ENCODE results near the gene FBXL20.
"Not testable (repeated sequence)": the region's sequence is repeated elsewhere in the genome, so short reads cannot be mapped to it uniquely, and the experiment has no call there.

FBXL20 gene

DNA sequence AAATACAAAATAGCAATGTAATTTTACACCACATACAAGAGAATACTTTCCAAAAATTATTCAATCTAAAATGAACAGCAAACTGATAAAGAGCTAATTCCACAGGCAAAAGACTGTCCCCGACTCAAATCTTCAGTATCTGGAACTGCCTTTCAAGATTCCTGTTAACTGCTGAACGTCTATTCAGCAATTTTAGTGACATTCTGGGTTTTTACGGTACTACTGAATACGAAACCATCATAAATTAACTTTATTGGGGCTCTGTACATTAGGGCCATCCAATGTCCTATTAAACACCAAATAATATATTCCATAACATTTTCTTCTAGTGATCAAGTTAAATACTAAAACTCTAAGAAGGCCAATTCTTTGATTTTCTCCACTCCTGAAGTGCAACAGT, 1.6 kb downstream of the FBXL20 start:
- no peak for DNase-seq
- in situ Hi-C loops (cut with HindIII; ENCODE audit: low pct_ligation_motif_present, low pct_unique_long_range_greater_than_20kb, low sequenced_read_pairs) = no loop called here

DNA sequence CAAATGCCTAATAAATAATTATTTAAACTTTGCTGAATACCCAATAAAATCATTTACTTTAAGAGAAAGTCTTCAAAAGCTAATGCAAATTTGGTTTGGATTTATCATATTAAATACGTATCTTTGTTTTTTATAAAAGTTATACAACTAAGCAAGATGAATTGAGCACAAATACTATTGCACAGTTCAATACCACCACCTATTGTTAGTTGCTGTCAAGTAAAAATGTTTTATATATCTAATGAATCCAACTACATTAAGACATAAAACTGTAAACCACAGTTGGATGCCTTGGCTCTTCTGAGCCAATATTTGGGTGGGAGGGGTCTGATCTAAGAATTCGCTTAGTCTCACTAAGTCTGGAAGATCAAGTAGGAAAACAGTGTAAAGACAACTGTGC, 7.7 kb downstream of the FBXL20 start:
- in situ Hi-C loops (cut with HindIII; ENCODE audit: low pct_ligation_motif_present, low pct_unique_long_range_greater_than_20kb, low sequenced_read_pairs) = no loop called here
- DNase-seq = no peak

DNA sequence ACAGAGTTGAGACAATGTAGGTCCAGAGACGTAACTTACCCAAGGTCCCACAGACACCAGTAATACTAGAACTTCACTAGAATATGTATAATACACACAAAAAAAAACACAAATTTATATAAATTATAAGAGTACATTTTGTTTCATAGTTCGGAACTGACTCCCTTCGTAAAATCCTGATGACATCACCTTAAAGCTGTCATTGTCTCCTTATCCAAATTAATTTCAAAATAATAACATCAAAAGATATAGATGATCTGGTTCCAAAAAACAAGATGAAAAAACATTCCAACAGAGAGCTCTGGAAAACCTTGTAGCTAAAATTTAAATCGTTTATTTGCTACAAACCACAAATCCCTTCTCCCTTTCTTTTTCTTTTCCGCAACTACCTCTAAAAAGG, 10.0 kb downstream of the FBXL20 start:
- in situ Hi-C loops (cut with HindIII; ENCODE audit: low pct_ligation_motif_present, low pct_unique_long_range_greater_than_20kb, low sequenced_read_pairs) = no loop called here
- DNase-seq = no peak

DNA sequence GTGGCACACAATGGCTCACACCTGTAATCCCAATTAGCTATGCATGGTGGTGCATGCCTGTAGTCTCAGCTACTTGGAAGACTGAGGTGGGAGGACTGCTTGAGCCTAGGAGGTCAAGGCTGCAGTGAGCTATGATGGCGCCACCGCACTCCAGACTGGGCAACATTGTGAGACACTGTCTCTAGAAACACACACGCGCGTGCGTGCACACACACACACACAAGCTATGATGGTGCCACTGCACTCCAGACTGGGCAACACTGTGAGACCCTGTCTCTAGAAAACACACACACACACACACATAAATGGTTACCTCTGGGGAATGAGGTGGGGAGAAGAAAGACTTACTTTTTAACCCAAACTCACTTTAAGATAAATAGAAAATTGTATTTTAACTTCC, 16.4 kb downstream of the FBXL20 start:
- in situ Hi-C loops (cut with HindIII; ENCODE audit: low pct_ligation_motif_present, low pct_unique_long_range_greater_than_20kb, low sequenced_read_pairs) = no loop called here
- no peak for DNase-seq

DNA sequence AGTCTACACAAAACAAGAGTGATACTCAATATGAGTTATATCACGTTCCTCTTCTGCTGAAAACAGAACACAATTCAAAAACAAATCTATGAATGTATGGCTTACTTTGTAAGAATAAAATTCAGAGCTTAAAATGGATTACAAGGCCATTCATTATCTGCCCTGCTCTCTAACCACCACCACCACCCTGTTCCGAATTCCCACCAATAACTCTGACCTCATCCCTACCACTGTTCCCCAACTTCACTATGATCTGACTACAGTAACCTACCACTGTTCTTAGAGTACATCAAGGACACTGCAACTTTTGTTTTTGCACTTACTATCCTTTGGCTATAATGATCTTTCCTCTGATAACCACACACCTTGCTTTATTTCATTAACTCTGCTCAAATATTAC, 21.3 kb downstream of the FBXL20 start:
- in situ Hi-C loops (cut with HindIII; ENCODE audit: low pct_ligation_motif_present, low pct_unique_long_range_greater_than_20kb, low sequenced_read_pairs) = no loop called here
- no peak for DNase-seq

DNA sequence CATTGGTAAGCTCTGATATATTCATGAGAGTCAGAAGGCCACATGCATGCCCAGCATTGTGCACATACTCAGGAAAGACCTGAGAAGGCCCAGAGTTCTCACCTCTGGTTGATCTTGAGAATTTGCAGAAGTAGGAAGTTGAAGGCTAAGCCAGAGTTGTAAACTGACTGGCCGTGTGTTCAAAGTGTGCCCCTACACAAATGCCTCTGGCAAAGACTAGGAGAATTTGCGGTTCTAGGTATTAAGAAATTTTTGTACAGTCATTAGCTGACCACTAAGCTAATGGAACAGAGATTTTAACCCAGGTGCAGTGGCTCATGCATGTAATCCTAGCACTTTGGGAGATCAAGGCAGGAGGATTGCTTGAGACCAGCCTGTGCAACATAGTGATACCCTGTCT, 25.0 kb downstream of the FBXL20 start:
- no peak for DNase-seq
- in situ Hi-C loops (cut with HindIII; ENCODE audit: low pct_ligation_motif_present, low pct_unique_long_range_greater_than_20kb, low sequenced_read_pairs) = no loop called here

GRCh38 chr17:39367805-39368204, 33.6 kb downstream of the FBXL20 start:
- DNase-seq; in situ Hi-C loops (cut with HindIII; ENCODE audit: low pct_ligation_motif_present, low pct_unique_long_range_greater_than_20kb, low sequenced_read_pairs): not testable (repeated sequence)

GRCh38 chr17:39365872-39366271, 35.6 kb downstream of the FBXL20 start:
- no peak for DNase-seq
- in situ Hi-C loops (cut with HindIII; ENCODE audit: low pct_ligation_motif_present, low pct_unique_long_range_greater_than_20kb, low sequenced_read_pairs) = no loop called here

- DNase-seq = no peak
- in situ Hi-C loops (cut with HindIII; ENCODE audit: low pct_ligation_motif_present, low pct_unique_long_range_greater_than_20kb, low sequenced_read_pairs) = no loop called here
These were observed 36.2 kb downstream of the FBXL20 start for GRCh38 chr17:39365242-39365641.

DNA sequence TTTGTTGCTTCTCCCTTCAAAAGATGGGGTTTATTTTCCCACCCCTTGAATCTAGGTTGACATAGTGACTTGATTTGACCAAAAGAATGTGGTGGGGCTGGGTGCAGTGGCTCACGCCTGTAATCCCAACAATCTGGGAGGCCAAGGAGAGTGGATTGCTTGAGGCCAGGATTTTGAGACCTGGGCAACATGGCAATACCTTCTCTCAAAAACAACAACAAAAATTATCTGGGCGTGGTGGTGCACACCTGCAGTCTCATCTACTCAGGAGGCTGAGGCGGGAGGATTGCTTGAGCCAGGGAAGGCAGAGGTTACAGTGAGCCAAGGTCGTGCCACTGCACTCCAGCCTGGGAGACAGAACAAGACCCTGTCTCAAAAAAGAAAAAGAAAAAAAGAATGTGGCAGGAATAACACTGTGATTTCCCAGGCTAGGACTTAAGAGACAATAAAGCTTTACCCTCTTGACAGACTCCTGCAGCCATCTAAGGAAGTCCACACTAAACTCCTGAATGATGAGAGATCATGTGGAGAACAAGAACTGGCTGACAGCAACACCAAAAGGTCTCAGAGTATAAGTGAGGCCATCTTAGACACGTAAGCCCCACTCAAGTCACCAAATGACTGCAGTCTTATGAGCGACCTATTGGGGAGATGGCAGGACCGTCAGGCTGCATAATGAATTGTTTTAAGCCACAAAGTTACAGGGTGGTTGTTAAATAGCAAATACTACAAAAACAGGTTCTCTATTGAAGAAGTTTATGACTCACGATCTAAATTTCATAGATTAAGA, 37.0 kb downstream of the FBXL20 start:
- DNase-seq = no peak
- in situ Hi-C loops (cut with HindIII; ENCODE audit: low pct_ligation_motif_present, low pct_unique_long_range_greater_than_20kb, low sequenced_read_pairs) = no loop called here

DNA sequence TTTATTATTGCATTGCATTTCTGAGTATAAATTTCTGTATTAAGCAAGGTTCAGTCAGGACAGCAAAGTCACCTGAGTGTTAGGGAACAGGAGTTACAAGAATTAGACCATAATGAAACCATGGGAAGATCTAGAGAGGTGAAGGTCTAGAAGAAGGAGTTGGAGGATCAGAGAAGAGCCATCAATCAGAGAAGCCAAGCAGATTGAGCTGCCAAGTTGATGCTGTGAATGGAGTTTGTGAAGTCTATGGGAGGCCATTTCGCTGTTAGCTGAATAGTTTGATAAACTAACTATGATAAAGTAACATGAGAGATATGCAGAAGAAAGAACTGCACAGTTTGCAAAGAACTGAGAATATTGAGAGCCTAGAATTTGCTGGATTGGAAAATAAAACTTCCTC, 40.4 kb downstream of the FBXL20 start:
- in situ Hi-C loops (cut with HindIII; ENCODE audit: low pct_ligation_motif_present, low pct_unique_long_range_greater_than_20kb, low sequenced_read_pairs) = no loop called here
- DNase-seq = no peak

- in situ Hi-C loops (cut with HindIII; ENCODE audit: low pct_ligation_motif_present, low pct_unique_long_range_greater_than_20kb, low sequenced_read_pairs) = no loop called here
- DNase-seq = no peak
These were observed 40.9 kb downstream of the FBXL20 start for GRCh38 chr17:39360537-39360936.

- in situ Hi-C loops (cut with HindIII; ENCODE audit: low pct_ligation_motif_present, low pct_unique_long_range_greater_than_20kb, low sequenced_read_pairs) = no loop called here
- no peak for DNase-seq
These were observed 41.4 kb downstream of the FBXL20 start for GRCh38 chr17:39359994-39360393.

- DNase-seq = no peak
- in situ Hi-C loops (cut with HindIII; ENCODE audit: low pct_ligation_motif_present, low pct_unique_long_range_greater_than_20kb, low sequenced_read_pairs) = no loop called here
These were observed 43.4 kb downstream of the FBXL20 start for GRCh38 chr17:39357986-39358385.

- in situ Hi-C loops (cut with HindIII; ENCODE audit: low pct_ligation_motif_present, low pct_unique_long_range_greater_than_20kb, low sequenced_read_pairs) = no loop called here
- DNase-seq = no peak
These were observed 43.9 kb downstream of the FBXL20 start for GRCh38 chr17:39357488-39357887.

DNA sequence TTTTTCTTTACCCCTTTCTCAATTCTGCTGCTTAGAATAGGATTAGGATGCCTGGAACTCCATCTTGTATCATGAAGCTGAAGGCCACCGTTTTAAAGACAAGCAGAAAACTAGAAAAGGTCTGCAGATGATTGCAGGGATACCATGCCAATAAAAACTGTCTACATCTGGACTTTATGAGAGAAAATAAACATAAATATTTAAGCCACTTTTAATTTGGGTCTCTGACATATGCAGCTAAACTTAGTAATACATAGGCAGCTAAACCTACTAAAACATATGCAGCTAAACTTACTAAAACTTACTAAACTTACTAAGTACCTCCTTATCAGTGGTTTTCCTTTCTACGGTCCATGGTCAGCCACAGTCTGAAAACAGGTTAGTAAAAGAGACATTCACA, 48.4 kb downstream of the FBXL20 start:
- DNase-seq = no peak
- in situ Hi-C loops (cut with HindIII; ENCODE audit: low pct_ligation_motif_present, low pct_unique_long_range_greater_than_20kb, low sequenced_read_pairs) = no loop called here

GRCh38 chr17:39352511-39352910, 48.9 kb downstream of the FBXL20 start:
- DNase-seq = peak; percentile 39
- in situ Hi-C loops (cut with HindIII; ENCODE audit: low pct_ligation_motif_present, low pct_unique_long_range_greater_than_20kb, low sequenced_read_pairs) = no loop called here

DNA sequence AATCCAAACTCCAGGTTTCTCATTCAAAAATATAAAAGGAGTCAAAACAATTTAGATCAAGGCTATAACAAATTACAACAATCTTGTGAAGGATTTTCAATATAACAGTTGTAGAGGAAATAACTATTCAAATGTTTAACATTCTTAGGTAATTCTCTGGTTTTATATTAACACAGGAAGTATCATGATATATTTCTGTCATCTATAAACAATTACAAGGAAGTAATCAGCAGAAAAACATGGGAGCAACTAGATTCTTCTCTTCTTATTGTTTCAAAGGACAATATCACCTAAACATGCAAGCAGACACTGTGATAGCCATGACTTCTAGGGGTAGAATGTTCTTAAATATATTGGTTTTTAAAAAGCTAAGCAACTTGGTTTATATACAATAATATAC, 49.9 kb downstream of the FBXL20 start:
- DNase-seq = peak; percentile 8

DNA sequence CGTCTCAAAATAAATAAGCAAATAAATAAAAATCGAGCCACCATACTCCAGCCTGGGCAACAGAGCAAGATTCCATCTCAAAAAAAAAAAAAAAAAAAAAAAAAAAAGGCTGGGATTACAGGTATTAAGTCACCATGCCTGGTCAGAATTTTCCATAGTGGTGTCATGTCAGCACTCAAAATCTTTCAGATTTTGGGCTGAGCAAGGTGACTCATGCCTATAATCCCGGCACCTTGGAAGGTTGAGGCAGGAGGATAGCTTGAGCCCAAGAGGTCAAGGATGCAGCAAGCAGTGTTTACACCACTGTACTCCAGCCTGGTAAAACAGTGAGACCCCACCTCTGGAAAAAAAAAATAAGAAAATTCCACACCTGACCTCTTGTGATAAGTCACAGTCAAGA, 52.2 kb downstream of the FBXL20 start:
- no peak for DNase-seq
- in situ Hi-C loops (cut with HindIII; ENCODE audit: low pct_ligation_motif_present, low pct_unique_long_range_greater_than_20kb, low sequenced_read_pairs) = no loop called here

More for the DNA sequence above, 49.9 kb downstream of the FBXL20 start:
- in situ Hi-C loops (cut with HindIII; ENCODE audit: low pct_ligation_motif_present, low pct_unique_long_range_greater_than_20kb, low sequenced_read_pairs) = no loop called here

- in situ Hi-C loops (cut with HindIII; ENCODE audit: low pct_ligation_motif_present, low pct_unique_long_range_greater_than_20kb, low sequenced_read_pairs); DNase-seq: not testable (repeated sequence)
These were observed 54.6 kb downstream of the FBXL20 start for GRCh38 chr17:39346863-39347262.

GRCh38 chr17:39341541-39341940, 59.9 kb downstream of the FBXL20 start:
- DNase-seq = no peak
- in situ Hi-C loops (cut with HindIII; ENCODE audit: low pct_ligation_motif_present, low pct_unique_long_range_greater_than_20kb, low sequenced_read_pairs) = no loop called here

Data from ACHN (cell line).